H54 (cell line): ENCODE results near the gene BRPF1.
A peak's percentile ranks its signal among the peaks of the same experiment; 100 is the strongest.

ENCODE experiments used
- DNase-seq: peaks from one replicate; pipeline ENCODE4 v3.0.0; 2011; ENCODE audit warnings: low spot score, mixed read lengths; ENCODE audit not compliant: insufficient read length
- FAIRE-seq: peaks from 3 replicates; lab custom pipeline; 2011; peaks lifted over from hg19 to GRCh38; lab: Jason Lieb, UNC
- POLR2A ChIP-seq: IDR thresholded peaks from 2 replicates; pipeline ENCODE4 v1.6.1; 2011; ENCODE audit warnings: low read depth, mild to moderate bottlenecking, low read length

The BRPF1 gene

DNA sequence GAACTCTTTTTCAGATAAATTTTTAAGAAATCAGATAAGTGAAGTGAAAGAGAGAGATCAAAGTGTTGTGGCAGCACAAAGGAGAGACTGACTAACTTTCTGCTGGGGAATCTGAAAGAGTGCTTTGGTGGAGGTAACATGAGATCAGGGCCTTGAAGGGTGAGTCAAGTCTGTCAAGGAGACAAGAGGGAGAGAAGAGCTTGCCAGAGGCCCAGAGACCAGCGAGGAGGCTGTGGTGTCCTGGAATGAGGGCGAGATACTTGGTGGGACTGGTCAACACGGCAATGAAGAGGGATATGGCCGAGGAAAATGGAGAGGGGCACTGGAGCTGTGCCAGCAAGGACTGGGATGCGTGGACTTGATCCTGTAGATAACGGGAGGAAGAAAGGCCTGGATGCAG, 56.2 kb downstream of the BRPF1 start:
- TF ChIP-seq POLR2A: no peak
- no peak for FAIRE-seq
- DNase-seq: no peak

DNA sequence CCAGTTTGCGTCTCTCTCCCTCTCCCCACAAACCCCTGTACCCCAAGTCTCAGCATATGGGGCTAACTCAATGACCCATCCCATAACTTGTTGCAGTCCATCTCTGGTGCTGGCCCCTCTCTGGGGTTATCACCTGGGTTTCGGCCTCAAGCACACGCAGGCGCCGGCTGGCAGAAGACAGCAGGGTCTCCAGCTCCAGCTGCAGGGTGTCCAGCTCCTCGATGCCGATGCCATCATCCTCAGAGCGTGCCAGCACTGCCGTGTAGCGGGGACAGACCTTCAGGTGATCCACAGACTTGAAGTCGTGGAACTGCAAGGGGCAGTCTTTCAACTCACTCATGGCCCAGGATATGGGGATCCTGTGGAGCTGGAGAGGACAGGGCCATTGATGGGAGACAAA, 59.6 kb downstream of the BRPF1 start:
- TF ChIP-seq POLR2A: no peak
- FAIRE-seq (no peak), DNase-seq (no peak)

DNA sequence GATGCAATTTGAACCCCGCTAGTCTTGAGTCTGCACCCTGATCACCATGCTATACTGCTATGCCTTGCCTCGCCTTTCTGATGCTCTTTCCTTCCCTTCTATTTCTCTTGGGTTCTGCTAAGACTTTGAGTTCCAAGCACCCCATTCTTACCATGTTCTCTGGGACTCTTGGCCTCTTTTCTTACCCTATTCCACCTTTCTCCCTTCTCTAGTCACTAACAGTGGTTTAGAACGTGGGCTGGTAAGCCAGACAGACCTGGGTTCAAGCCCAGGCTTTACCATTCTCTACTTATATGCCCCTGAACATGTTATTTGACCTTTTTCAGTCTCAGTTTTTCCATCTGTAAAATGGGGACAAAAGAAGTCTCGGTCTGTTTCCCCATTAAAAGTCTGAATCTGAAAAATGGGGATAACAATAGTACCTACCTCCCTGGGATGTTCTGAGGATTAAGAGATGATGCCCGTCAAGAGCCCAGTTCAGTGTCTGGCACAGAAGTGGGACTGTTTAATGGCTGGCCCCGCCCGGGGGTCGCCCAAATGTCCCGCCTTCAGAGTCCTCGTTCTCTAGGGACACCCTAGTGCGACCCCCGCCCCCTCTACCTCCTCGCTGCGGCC, 60.4 kb downstream of the BRPF1 start:
- DNase-seq: no peak
- TF ChIP-seq POLR2A: no peak
- no peak for FAIRE-seq

DNA sequence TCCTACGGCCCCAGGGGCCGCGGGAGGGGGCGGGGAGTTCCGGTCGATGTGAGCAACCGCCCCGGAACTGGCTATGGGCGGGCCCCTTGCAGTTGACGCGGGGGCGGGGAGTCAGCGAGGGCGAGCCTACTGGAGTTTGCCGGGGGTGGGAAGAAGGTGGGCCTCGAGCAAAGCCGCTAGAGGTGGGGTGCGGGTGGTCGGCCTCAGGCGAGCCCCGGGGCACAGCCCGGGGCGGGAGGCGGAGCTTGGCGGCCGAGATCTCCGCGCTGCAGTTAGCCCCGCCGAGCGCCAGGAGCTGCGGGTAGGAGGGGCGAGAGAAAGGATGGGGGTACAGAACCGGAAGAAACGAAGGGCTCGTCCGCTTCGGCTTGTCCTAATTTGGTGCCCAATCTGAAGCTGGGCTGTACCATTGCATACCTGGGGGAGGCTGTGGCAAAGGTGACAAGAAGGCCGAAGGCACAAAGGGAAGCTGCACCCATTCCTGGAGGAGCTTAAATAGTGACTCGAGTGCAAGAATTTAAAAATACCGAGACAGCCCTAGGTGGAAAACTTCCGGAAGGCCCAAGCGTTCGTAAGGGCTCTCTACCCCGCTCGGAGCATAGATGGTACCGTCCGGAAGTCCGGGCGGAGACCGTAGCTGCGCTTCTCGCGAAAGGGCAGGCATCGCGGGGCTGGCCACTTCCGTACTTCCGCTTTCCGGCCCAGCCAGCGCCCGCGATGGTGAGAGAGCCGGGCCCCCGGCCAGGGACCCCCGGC, 61.0 kb downstream of the BRPF1 start, which contains the start of the genes ARPC4 and TADA3:
Gene ARPC4, plus strand, starts transcription at position 678 of the 756 bp plus-strand sequence. Its CDS starts 40 bp downstream, at position 718.
Gene TADA3, minus strand, starts transcription at position 69 of the 756 bp plus-strand sequence. CDS start 1,007 bp downstream, outside the sequence.
- TF ChIP-seq POLR2A: peak; percentile 47; the same call in 1 of the 2 replicates
- peak; percentile 20 for FAIRE-seq
- peak; percentile 86 for DNase-seq

DNA sequence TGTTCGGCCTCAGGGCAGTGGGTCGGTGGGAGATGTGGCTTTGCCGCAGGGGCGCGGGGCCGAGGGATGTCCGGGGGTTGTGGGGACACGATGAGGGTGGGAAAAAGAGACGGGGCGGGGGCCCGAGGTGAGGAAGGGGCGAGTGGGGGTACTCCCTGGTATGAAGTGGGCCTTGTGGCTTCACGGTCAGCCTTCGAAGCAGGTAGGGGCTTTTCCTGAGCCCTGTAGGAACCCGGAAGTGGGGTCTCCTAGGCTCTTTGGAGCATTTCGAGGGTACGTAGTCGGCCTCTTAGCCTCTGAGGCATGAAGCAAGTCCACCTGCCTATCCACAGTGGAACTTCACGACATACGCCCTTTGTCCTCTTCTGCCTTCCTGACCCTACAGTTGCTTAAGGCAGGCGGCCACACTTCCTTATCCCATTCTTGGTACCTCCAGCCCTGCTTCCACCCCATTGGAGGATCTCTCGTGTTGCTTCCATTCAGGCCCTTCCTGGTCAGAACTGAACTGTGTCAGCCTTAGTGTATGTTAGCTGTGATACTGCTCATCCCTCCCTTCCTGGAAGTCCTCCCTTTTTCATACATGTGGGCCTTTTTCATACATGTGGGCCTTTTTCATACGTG, 61.7 kb downstream of the BRPF1 start:
- TF ChIP-seq POLR2A: no peak
- DNase-seq: no peak

DNA sequence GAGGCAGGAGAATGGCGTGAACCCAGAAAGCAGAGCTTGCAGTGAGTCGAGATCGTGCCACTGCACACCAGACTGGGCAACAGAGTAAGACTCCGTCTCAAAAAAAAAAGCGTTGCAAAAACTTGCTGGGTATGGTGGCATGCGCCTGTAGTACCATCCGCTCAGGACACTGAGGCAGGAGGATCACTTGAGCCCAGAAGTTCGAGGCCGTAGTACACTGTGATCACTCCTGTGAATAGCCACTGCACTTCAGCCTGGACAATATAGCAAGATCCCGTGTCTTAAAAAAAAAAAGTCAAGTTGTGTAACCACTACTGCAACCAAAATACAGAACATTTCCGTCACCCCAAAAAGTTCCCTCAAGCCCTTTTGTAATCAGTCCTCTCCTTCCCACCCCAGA, 62.9 kb downstream of the BRPF1 start:
- DNase-seq (no peak), FAIRE-seq (no peak)
- no peak for TF ChIP-seq POLR2A

More for the DNA sequence above, 61.7 kb downstream of the BRPF1 start:
- no peak for FAIRE-seq

DNA sequence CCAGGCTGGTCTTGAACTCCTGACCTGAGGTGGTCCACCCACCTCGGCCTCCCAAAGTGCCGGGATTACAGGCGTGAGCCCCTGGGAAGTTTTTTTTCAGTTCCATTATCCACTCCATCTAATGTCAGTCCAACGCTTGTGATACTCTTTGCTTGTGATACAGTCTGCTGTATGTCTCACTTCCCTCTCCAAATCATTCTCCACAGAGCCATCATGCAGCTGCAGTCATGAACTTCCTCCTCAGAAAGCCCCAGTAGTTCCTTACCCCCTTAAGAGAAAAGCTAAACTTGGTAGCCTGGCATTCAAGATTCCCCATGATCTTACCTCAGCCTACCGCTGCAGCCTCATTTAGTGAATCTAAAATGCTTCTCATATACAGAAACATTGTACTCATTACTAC, 63.7 kb downstream of the BRPF1 start:
- no peak for TF ChIP-seq POLR2A
- FAIRE-seq (no peak), DNase-seq (no peak)

DNA sequence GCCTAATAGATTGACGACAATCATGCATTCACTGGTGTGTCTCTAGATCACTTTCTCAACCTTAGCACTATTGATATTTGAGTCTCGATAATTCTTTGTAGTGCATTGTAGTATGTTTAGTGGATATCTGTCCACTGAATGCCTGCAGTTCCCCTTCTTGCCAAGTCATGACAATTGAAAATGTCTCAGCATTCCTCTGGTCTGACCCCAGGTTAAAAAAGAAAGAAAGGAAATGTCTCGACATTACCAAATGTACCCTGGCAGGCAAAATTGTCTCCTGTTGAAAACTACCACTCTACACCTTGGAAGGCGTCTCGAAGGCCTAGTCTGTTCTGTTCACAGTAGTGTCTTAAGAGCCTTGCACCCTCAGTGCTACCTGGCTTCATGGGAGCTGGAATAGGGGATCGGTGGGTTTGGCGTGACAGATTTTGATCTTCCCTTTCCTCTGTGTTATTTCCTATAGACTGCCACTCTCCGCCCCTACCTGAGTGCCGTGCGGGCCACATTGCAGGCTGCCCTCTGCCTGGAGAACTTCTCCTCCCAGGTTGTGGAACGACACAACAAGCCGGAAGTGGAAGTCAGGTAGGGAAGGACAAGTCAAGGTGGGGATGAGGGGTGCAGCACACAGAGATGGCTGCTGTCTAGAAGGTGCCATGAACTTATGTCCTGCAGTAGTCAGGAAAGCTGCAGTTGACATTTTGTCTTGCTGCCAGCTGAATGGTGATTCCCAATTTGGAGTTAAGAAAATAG, 65.8 kb downstream of the BRPF1 start:
- no peak for FAIRE-seq

More for the DNA sequence above, 65.8 kb downstream of the BRPF1 start:
- no peak for DNase-seq
- TF ChIP-seq POLR2A: no peak
